Stimulated activated CD8-positive, alpha-beta memory T cell treated with anti-CD3 and anti-CD28 coated beads, Interleukin-7, amount 100 ng/mL, for 4 hours (primary cell): ENCODE measurements around the gene COQ4.
"Not testable (repeated sequence)": the region's sequence is repeated elsewhere in the genome, so short reads cannot be mapped to it uniquely, and the experiment has no call there.

Experiments used
- DNase-seq, 2 donors: peaks; one replicate each; pipeline ENCODE4 v3.0.0-alpha.2; 2020; ENCODE audit warnings: low read depth in 2 of 2

The COQ4 gene

DNA sequence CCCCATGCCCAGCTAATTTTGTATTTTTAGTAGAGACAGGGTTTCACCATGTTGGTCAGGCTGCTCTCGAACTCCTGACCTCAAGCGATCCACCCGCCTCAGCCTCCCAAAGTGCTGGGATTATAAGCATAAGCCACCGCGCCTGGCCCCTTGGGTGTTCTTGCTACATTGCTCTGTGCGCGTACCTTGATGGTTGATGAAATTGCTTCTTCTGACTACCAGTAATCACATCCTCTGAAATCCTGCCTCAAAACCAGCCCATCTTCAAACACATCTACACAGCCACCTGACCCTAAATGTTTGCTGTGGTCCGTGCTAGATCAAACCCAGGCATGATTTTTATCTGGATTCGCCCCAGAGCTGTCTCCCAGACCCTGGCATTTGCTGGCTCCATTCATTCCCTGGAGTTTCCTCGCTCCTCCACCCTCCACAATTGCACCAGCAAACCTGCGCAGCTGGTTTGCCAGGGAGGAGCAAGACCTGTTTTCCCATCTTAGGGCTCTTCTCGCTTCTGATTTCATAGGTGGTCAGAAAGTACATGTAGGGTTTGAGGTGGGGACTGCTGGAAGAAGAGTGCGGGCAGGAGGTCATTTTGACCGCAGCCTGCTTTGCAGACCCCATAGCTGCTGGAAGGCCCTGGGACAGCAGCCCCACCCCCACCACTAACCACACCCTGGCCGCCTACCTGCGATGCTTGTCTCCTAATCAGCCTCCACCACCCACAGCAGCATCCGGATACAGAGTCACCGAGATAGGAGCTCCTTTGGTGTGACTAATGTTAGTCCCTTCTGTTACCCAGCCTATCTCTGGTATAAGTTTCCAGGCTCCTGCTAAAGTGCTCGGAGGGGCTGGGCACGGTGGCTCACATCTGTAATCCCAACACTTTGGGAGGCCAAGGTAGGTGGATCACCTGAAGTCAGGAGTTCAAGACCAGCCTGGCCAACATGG lies 23.8 kb upstream of the COQ4 start:
- no peak for DNase-seq

DNA sequence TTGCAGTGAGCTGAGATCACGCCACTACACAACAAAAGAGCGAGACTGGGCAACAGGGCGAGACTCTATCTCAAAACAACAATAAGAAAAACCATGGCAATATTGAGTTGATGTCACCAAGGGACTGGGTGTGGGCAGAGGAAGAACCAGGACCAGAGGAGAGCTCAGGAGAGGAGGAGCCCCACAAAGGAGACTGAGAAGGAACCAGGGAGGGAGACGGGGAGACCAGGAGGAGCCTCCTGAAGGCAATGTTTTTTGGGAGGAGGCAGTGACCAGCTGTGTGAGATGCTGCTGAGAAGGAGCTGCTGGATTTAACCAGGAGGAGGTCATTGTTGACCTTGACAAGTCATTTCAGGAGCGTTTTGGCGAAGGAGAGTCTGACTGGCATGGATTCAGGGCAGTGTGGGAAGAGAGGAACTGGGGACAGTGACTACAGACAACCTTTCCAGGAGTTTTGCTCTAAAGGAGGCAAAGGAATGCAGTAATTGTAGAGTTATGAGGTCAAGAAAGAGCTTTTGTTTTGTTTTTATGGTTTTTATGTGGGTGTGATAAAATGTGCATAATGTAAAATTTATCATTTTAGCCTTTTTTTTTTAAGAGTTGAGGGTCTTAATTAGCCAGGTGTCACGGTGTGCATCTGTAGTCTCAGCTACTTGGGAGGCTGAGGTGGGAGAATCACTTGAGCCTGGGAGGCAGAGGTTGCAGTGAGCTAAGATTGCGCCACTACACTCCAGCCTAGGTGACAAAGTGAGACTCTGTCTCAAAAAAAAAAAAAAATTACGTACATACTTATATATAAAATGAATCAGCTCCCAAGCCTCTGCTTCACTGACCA lies 18.3 kb upstream of the COQ4 start:
- no peak for DNase-seq

DNA sequence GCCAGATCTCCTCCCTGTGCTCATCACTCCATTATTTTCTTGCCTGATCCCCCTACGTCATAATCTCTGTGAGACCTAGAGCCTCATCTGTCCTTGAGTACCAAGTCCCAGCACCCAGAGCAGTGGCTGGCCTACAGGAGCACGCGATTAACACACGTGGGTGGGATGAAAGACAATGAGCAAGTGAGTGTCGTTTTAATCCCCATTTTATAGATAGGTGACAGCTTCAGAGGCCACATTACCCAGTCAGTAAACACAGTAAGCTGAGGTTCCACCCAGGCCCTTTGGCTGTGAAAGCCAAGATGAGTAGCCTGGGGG lies 17.7 kb upstream of the COQ4 start:
- no peak for DNase-seq

DNA sequence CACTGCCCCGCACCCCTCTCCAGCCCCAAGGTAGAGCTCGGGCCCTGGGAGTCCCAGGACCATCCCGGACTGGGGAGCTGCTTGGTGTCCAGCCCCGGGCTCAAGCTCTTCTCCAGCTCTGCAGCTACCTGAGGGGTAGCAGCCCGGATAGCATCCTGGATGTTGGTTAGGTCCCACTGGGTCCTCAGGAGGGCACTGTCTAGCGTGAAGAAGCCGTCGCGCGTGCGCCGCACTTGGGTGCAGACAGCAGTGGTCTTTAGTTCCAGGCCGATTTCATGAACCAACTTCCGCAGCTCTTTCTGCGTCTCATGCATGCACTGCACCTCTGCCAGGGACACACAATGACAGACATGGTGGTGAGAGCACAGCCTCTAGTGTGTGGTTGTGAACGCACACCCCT lies 13.1 kb upstream of the COQ4 start:
- no peak for DNase-seq

DNA sequence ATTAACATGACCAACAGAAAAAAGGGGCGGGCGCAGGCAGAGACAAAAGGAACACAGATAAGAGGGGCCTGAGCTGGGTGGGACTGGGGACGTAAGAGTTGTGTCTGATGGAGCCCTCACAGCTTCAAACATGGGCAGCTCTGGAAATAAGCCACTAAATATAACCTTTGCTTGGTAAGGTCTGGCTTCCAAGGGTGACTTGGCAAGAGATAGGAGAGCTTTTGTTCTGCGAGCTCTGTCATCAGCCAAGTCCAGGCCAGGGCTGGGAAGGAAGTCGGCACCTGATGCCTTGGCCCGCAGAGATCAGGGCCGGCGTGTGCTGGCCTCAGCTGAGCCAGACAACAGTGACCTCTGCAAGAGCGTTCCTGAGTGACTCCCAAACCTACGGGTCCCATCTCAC lies 12.2 kb upstream of the COQ4 start:
- no peak for DNase-seq

DNA sequence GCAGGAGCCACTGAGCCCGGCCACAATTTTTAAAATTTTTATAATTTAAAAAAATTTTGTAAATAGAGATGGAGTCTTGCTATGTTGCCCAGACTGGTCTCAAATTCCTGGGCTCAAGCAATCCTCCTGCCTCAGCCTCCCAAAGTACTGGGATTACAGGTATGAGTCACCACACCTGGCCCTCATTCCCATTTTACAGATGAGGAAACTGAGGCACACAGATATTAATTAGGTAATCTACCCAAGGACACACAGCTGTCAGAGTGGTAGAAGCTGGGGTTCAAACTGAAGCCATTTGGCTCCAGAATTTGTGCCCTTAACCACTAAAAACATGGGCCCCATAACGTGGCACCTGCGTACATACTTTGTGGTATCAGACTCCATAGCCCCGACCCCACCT lies 7.9 kb upstream of the COQ4 start:
- no peak for DNase-seq

DNA sequence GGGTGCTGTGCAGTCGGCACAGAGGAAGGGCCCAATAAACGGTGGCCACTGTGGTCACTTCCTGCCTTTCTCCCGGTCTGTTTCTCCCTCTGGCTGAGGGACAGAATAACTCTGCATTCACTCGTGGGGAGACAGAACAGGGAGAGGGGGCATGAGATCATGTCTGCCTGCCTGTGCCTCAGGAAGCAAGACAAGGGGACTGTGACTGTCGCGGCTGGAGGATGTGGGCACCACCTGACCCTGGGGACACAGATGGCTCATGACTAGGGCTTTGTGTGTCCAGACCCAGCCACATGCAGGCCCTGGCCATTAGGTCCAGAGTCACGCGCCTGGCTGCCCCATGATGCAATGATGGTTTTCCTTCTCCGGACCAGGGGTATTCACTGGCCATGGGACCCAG lies 6.2 kb upstream of the COQ4 start:
- DNase-seq: no peak

DNA sequence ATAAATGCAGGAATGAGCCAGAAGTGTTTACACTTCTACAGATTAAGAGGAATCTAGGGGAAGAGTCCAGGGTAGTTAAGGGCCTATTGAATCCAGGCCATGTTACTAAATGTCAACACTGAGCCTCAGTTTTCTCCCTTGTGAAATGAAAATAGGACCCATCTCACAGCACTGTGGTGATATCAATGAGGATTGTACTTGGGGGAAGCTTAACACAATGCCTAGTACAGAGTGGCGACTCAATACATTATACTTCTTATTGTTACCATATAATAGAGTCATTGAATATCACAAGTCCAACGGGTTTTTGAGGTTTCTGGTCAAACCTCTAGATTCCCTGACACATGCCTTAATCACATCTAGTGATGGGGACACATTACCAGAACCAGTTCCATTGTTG lies 5.0 kb upstream of the COQ4 start:
- no peak for DNase-seq

DNA sequence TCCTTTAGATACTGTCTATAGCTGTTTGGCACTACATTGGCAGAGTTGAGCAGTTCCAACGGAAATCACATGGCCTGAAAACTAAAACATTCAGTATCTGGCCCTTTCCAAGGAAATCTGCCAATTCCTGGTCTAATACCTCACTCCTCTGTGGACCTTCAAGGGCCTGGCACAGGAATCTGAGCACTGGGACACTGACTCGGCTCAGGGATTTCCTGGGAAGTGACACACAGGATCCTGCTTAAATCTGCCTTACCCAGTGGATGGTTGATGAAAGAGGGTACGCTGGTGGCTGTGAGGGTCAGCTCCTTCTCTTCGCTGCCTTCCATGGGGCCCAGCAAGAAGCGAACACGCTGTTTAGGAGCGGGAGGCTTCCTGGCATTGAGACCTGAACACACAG lies 1.3 kb upstream of the COQ4 start:
- no peak for DNase-seq

DNA sequence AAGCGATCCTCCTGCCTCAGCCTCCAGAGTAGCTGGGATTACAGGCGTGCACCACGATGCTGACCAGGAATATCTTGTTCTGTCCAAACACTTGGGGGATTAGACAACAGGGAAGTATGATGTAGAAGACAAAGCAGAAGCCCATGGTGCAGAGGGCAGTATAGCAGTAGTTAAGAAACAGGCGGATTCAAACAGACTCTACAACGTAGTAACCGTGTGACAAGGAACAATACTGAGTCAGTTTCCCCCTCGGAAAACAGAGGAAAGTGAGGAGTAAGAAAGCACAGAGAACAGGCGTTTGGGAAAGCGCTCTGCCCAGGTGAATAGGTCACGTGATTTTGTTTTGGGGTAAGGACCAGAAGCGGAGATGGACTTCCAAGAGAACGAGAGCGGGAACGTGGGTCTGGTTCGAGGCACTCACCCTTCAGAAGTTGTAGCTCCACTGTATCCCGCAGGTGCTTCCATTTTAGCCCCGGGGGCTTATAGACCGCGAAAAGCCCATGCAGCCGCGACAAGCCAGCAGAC lies 698 bp upstream of the COQ4 start:
- no peak for DNase-seq

DNA sequence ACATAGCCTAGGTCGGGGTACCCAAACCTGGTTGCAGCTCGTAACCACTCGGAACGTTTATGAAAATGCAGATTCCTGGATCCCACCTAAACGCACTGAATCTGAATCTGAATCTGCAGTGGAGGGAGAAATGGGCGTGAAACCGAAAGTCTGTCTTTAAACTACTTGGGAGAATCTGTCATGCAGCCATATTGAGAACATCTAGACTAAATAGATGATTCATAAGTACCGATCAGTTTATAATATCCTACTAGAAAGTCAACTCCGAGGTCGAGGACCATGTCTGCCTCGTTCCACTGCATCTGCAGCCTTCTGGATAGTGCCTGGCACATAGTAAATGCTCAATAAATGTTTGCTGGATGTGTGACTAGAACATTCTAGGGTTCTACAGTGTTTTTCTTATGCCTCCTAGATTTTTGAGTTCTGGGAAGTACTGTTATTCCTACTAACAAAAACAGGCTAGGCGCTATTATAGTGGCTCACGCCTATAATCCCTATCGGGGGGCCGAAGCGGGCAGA lies 632 bp downstream of the COQ4 start:
- DNase-seq: no peak

DNA sequence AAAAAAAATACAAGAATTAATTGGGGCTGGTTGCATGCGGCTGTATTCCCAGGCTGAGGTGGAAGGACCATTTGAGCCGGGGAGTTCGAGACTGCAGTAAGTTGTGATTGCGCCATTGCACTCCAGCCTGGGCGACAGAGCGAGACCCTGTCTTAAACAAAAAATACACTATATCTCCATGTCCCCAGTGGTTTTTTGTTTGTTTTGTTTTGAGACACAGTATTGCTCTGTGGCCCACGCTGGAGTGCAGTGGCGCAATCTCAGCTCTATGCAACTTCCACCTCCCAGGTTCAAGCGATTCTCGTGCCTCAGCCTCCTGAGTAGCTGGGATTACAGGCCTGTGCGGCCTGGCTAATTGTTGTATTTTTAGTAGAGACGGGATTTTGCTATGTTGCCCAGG lies 1.2 kb downstream of the COQ4 start:
- DNase-seq: no peak

DNA sequence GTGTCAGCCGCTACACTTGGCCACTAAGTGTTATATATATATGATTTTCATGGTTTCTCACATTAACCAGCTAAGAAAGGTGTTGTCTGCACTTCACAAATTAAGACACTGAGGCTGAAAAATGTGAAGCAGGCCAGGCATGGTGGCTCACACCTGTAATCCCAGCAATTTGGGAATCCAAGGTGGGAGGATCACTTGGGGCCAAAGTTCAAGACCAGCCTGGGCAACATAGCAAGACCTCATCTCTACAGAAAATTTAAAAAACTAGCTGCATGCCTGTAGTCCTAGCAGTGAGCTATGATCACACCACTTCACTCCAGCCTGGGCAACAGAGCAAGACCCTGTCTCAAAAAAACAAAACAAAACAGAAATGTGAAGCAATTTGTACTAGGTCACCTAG lies 1.8 kb downstream of the COQ4 start:
- no peak for DNase-seq

DNA sequence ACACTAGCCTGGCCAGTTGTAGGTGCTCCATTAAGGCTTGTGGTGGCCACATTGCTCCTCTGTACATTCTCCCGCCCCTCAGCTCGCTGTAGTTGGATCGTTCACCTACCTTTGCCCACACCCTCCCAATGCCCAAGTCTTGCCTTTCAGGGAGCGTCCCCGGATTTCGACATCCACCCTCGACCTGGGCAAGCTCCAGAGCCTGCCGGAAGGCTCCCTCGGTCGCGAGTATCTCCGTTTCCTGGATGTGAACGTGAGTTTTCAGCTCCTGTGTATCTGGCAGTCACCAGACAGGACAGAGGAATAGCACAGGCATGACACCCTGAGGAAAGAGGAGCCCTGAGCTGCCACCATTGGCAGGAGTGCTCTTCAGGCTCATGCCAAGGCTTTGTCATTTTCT lies 3.0 kb downstream of the COQ4 start:
- DNase-seq: no peak

DNA sequence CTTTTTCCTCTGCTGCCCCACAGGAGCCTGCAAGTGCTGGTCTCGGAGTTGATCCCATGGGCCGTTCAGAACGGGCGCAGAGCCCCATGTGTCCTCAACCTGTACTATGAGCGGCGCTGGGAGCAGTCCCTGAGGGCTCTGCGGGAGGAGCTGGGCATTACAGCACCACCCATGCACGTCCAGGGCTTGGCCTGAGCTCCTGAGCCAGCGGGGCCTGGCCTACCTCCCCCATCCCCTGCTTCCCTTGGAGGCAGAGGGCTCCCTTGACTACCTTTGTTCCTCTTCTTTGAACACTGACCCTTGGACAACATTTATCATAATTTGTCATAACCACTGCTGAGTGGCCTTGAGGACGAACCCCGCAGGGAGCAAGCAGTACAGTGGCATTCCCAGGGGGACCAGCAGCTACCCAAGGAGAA lies 10.8 kb downstream of the COQ4 start:
- DNase-seq: no peak

DNA sequence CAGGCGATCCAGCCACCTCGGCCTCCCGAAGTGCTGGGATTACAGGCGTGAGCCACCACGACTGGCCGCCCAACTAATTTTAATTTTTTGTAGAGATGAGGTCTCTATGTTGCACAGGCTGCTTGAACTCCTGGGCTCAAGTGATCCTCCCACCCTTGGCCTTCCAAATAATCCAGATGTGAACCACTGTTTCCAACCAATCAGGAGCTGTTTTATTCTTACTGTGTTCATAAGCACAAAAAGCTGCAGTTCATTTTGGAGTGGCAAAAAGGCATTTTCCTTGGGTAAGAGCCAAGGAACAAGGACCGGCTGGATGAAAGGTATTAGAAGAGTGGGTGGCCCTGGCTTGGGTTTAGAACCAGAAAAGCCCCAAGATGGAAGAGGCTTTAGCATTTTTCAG lies 12.5 kb downstream of the COQ4 start:
- DNase-seq: no peak

DNA sequence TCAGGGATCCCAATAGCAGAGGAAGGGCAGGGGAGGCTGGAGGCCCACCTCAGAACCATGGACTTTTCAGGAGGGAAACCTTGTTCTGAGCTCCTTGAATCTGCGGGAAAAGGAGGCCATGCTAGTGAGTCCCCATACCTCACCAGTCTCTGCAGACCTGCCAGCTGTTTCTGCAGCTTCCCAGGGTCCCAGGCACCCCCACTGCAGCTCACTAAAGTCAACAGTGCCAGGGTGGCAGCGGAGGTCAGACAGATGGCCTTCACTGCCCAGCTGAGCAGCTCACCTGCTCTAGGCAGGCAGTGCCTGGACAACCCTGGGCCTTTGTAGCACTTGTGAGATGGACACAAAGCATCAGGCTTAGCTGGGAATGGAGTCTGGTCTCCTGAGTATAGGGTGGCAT lies 13.3 kb downstream of the COQ4 start:
- no peak for DNase-seq

DNA sequence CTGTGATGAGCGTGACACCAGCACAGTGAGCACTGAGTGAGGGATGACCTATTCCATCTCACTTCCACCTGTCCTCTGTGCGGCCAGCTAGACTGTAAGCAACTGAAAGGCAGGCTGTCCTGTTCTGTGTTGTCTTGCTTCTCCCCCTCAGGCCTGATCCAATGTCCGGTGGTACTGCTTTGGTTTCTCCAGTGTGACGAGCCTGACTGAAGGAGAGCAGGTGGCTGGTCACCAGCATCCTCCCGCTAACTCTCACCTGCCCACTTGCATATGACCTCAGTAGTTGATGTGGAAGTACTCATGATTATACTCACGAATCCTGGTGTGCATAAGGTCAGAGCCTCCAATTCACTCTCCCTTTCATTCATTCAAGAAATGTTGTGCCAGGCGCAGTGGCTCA lies 15.3 kb downstream of the COQ4 start:
- no peak for DNase-seq

DNA sequence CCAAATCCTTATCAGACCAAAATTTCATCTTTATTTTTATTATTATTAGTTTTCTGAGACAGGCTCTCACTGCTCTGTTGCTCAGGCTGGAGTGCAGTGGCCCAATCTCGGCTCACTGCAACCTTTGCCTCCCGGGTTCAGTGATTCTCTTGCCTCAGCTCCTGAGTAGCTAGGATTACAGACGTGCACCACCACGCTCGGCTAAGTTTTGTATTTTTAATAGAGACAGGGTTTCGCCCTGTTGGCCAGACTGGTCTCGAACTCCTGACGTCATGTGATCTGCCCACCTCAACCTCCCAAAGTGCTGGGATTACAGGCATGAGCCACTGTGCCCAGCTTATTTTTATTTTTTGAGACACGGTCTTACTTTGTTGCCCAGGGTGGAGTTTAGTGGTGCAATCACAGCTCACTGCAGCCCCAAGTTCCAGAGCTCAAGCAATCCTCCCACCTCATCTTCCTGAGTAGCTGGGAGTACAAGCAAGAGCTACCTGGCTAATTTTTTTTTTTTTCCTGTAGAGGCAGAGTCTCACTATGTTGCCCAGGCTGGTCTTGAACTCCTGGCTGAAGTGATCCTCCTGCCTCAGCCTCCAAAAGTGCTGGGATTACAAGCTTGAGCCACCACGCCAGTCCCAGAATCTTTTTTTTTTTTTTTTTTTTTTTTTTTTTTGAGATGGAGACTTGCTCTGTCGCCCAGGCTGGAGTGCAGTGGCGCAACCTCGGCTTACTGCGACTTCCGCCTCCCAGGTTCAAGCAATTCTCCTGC lies 16.4 kb downstream of the COQ4 start:
- DNase-seq: not testable (repeated sequence)

DNA sequence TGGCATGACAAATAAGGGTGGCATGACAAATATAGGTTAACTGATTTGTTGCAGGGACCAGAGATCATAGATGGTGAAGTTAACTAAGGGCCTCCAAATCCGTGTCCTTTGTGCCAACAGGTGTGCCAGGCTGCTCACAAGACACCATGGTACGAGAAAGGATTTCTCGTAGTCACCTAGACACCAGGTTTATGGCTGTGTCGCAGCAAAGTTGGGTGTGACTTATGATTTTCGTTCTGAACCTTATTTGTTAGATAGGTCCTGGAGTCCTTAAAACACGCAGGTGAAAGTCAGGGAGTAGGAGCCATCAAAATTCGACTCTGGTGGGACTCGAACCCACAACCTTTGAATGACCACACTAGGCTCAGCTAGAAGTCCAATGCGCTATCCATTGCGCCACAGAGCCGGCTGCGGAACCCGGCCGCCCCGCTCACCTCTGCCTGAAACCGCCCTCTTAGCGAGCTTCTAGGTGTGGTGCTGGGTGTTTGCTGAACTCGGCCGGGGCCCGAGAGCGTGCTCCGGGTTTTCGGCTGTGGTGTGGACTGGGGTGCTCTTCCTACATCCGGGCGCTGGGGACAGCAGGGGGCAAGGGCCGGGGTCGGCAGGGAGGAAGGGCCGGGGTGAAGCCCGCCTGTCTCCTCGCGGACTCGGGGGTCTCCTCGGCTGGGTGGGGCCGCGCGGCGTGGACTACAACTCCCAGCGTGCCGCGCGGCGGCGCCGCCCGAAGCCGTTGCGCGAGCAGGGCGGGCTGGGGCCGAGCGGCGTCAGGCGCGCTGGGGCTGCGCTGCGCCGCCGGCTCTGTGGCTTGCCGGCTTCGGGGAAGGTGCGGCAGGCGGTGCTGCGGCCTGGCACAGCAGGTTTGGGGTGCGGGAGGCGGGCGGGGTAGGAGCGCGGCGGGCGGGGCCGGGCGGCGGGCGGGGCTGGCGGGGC lies 17.4 kb downstream of the COQ4 start, which contains the start of gene SLC27A4:
TSS of gene SLC27A4 (plus strand) at position 767 of the 930 bp plus-strand sequence. CDS start 2,606 bp downstream, outside the sequence.
- DNase-seq: peak; percentile 48 to 77
